ENCODE results near the gene P2RY11.

P2RY11 gene

GRCh38 chr19:10111405-10111811 lies at the start of gene P2RY11:
TSS of gene P2RY11 (plus strand) at chr19:10111693. CDS start at chr19:10111722, 29 bp downstream.
- no peak for DNase-seq

- peak; percentile 11 for DNase-seq
Measured at GRCh38 chr19:10061717-10062310, 49.7 kb upstream of the P2RY11 start.

DNA sequence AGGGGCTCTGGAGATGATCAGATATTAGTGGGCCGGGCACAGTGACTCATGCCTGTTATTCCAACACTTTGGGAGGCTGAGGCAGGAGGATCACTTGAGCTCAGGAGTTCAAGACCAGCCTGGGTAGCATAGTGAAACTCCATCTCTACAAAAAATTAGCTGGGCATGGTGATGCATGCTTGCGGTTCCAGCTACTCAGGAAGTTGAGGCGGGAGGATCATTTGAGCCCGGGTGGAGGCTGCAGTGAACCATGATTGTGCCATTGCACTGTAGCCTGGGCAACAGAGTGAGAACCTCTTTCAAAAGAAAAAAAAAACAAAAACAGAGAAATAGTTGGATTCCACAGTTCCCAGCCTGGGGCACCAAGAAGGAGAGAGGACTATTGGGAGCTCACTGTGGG lies 43.3 kb upstream of the P2RY11 start:
- DNase-seq = no peak

DNA sequence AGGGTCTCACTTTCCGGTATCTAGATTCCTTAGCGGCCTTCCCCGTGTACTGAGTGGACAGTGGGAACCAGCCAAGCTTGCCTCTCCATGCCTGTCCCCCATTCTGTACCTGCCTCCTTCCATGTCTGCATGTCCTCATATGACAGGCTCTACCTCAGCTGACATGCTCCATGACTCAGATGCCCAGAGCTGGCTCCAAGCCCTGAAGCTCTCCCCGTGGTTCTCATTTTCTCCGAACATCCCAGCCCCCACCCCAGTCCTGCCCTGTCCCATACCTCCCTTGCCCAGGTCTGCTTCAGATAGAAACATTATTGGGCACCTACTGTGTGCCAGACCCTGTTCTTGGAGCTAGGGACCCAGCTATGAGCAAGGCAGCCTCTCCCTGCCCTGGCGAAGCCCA lies 42.4 kb upstream of the P2RY11 start:
- no peak for DNase-seq

GRCh38 chr19:10070730-10071446 lies 40.6 kb upstream of the P2RY11 start:
- DNase-seq = no peak

- DNase-seq = peak; percentile 33
Measured at GRCh38 chr19:10074153-10074552, 37.3 kb upstream of the P2RY11 start.

- DNase-seq = no peak
Measured at GRCh38 chr19:10076535-10076934, 35.0 kb upstream of the P2RY11 start.

GRCh38 chr19:10078329-10078728 lies 33.2 kb upstream of the P2RY11 start:
- no peak for DNase-seq

DNA sequence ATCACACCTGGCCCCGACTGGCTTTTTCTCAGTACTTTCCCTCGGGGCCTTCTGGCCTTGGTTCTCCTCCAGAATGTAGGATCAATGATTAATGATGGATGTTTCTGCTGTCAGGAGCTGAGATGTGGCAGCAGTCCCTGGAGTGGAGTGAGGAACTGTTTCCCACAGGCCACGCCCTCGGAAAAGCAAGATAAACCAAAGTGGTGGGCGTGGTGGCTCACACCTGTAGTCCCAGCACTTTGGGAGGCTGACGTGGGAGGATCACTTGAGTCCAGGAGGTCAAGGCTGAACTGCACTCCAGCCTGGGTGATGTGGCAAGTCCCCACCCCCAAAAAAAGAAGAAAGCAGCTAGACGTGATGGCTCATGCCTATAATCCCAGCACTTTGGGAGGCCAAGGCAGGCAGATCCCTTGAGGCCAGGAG lies 32.5 kb upstream of the P2RY11 start:
- no peak for DNase-seq

GRCh38 chr19:10083911-10084310 lies 27.6 kb upstream of the P2RY11 start:
- no peak for DNase-seq

DNA sequence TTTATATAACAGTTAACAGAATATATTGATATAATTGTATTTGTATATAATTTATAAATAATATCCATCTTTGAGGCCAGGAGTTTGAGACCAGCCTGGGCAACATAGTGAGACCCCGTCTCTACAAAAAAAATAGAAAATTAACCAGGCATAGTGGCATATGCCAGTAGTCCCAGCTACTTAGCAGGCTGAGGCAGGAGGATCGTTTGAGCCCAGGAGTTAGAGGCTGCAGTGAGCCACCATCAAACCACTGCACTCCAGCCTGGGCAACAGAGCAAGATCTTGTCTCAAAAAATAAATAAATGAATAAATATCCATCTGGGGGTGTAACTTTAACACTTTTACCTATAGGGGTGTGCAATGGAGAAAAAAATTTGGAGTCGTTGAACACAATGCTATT lies 26.7 kb upstream of the P2RY11 start:
- no peak for DNase-seq

DNA sequence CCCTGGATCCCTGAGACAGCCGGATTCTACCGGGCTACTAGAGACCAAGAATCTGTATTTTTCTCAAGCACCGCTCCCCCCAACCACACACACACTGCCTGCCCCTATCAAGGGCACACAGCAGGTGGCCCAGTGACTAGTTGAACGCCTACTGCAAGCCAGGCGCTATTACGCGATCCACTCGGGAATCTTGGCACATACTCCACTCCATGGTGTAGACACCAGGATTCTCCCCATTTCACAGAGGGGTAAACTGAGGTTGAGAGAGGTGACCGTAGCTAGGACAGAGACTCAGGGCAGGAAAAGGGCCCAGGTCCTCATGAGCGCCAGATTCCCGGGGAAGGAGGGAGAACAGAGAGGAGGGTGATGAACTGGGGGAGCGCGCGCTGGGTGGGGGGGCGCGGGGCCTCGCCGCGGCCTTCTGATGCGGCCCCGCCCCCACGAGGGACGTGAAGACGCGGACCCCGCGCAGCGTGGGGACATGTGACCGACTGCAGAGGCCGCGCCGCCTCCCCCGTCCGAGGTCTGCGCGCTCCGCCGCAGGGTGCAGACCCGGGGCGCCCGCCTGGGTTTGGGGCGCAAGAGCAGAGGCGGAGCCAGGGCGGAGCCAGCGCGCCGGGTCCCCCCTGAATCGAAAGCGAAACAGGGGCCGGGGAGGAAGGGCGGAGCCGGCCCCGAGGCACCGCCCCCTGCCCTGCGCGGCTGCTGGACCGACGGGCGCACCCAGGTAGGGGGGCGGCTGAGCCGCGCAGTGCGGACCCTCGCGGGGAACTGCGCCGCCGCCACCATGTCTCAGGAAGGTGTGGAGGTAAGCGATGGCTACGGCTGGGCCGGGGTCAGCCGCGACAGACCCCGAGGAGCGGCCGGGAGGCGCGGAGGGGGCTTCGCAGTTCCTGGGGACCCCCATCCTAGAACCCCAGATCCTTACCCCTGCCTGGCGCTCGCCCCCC lies 25.6 kb upstream of the P2RY11 start, which contains the start of gene SHFL:
TSS of gene SHFL (plus strand) at position 677 of the 950 bp plus-strand sequence. CDS start at position 788, 111 bp downstream.
- DNase-seq = peak; percentile 60

DNA sequence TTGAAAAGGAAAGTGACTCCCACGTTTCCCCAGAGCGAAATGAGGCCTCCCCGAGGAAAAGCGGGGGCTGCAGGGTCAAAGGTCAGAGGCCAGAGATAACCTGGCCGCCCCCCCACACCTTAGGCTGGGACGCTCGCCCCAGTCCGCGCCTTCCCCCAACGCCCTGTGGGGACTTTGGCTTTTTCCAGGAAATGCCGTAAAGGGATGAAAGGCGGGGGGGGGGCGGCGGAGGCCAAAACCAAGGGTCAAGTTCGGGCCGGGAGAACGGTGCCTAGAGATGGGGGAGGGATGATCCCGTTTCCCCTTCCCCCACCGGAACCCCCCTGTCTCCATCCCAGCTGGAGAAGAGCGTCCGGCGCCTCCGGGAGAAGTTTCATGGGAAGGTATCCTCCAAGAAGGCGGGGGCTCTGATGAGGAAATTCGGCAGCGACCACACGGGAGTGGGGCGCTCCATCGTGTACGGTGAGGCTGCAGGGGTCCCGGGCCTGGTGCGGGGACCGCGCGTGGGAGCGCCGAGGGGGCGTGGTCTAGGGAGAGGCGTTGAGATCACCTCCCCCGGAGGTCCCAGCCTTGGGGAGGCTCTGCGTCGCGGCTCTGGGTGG lies 24.8 kb upstream of the P2RY11 start:
- no peak for DNase-seq

- DNase-seq = no peak
Measured at GRCh38 chr19:10087296-10088061, 24.0 kb upstream of the P2RY11 start.

DNA sequence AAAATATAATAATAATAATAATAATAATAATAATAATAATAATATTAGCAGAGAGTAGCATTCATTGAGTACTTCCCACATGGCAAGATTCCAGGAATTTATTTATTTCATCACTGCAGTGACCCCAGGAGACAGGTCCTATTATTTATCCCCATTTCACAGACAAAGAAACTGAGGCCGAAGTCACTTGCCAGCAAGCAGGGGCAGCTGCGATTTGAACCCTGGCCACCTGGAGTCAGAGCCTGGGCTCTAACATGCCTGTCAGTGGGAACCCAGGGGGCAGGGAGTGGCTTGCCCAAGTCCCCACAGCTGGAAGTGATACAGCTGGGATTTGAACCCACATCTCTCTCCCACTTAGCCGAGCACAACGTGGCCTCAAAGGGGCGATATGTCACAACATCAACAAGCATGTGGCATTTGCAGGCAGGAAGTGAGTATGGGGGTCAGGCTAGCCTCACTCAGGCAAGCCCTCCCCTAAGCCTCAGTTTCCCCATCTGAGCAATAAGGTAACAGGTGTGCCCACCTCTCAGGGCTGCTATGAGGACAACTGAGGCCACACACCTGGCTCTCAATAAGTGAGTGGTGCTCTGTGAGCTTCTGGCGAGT lies 22.4 kb upstream of the P2RY11 start:
- DNase-seq = no peak

DNA sequence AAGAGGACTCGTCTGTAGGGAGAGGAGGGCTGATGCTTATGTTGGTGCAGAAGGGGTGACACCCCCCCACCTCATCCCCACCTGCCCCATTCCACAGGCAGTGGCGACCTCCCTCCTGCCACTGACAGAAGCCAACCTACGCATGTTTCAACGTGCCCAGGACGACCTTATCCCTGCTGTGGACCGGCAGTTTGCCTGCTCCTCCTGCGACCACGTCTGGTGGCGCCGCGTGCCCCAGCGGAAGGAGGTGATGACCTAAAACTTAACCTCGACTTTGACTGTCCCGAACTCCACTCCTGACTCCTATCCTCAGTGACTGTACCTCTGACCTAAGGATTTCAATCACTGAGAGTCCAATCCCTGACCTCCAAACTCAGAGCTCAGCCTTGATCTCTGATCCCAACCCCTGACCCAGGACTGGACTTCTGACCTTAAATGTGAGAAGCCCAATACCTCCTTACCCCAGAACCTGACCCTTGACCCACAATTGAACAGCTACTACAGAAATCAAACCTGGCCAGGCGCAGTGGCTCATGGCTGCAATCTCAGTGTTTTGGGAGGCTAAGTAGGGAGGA lies 21.6 kb upstream of the P2RY11 start:
- no peak for DNase-seq

- DNase-seq = no peak
Measured at GRCh38 chr19:10091370-10091687, 20.2 kb upstream of the P2RY11 start.

DNA sequence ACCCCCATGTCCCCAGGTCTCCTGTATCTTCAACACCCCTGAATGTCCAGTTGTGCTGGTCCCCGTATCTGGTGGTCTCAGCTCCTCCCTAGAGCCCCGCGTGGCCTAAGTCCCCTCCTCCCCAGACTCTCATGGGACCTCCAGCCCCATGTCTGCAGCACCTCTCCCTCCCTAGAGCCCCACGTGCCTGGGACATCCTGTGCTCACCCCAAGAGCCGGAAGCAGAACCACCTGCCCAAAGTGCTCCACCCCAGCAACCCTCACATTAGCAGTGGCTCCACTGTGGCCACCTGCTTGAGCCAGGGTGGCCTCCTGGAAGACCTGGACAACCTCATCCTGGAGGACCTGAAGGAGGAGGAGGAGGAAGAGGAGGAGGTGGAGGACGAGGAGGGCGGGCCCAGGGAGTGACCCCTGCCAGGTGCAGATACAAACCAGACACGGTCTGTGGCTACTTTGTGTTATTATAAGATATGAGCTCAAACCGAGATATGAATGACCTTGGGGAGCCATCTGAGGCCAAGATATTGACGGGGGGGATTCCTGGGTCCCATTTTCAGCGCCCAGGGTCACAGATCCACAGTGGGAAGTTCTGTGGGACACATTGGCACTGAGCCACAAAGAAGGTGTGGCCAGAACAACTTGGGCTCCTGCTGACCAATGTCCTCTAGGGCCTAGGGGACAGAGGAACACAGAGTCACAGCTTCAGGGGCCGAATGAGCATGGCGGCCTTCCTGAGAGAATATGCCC lies 19.4 kb upstream of the P2RY11 start:
- DNase-seq = no peak

- no peak for DNase-seq
Measured at GRCh38 chr19:10092648-10093294, 18.7 kb upstream of the P2RY11 start.
